Measurements from ENCODE around the gene CBLC.

Gene CBLC

GRCh38 chr19:44803442-44804428 is 26.0 kb downstream of the CBLC start:
- no peak for DNase-seq

GRCh38 chr19:44806291-44806690 is 28.6 kb downstream of the CBLC start:
- DNase-seq = no peak

GRCh38 chr19:44807162-44807561 is 29.5 kb downstream of the CBLC start:
- DNase-seq = no peak

GRCh38 chr19:44807652-44808462 is 30.2 kb downstream of the CBLC start:
- no peak for DNase-seq

GRCh38 chr19:44808463-44809371 is 31.0 kb downstream of the CBLC start, which contains the start of gene BCAM:
TSS of gene BCAM (plus strand) at chr19:44809103. CDS start at chr19:44809125, 22 bp downstream.
- no peak for DNase-seq

- no peak for DNase-seq
Measured at GRCh38 chr19:44809577-44810233, 32.0 kb downstream of the CBLC start.

- DNase-seq = no peak
Measured at GRCh38 chr19:44810234-44811121, 32.8 kb downstream of the CBLC start.

GRCh38 chr19:44811122-44811419 is 33.4 kb downstream of the CBLC start:
- DNase-seq = no peak

- no peak for DNase-seq
Measured at GRCh38 chr19:44812142-44812718, 34.5 kb downstream of the CBLC start.

GRCh38 chr19:44813070-44813840 is 35.6 kb downstream of the CBLC start:
- DNase-seq = no peak

GRCh38 chr19:44813841-44814470 is 36.3 kb downstream of the CBLC start:
- DNase-seq = no peak

- DNase-seq = no peak
Measured at GRCh38 chr19:44814517-44814916, 36.8 kb downstream of the CBLC start.

- no peak for DNase-seq
Measured at GRCh38 chr19:44816301-44816700, 38.6 kb downstream of the CBLC start.

- DNase-seq = no peak
Measured at GRCh38 chr19:44817725-44818465, 40.2 kb downstream of the CBLC start.

GRCh38 chr19:44818466-44819031 is 40.9 kb downstream of the CBLC start:
- no peak for DNase-seq

GRCh38 chr19:44819246-44819832 is 41.6 kb downstream of the CBLC start:
- DNase-seq = no peak

GRCh38 chr19:44820648-44821609 is 43.2 kb downstream of the CBLC start:
- DNase-seq = no peak
